Heart left ventricle (tissue), 13 donors: Measurements from ENCODE around the gene VEZF1.

ENCODE experiments used
- POLR2A ChIP-seq, 2 donors: fragments of 450-650 bp; IDR thresholded peaks; one replicate each; pipeline ENCODE4 v1.6.1; 2017; ENCODE audit warnings: antibody characterized with exemption in 2 of 2, mild to moderate bottlenecking in 2 of 2, moderate library complexity in 2 of 2
- TF ChIP-seq, protein P1 (sequence below), 12 donors: fragments of 200-600 bp; sonication (generic) in 4 of 12; IDR thresholded peaks; one replicate each; pipeline versions ENCODE4 v1.5.0 to v1.8.0; 2018 to 2022; ENCODE audit warnings: antibody characterized with exemption in 12 of 12, mild to moderate bottlenecking in 5 of 12
- donor health status: ischemic (EF 13 %, LVEDD 7.1; RV severe dilation, severe dysfunction).
- donor health status: DM: no; HTN: yes; CAD: no.
- donor health status: DM: no; HTN: no; CAD: no.
- donor health status: ischemic (EF 25% LVEDD 6.9; RV normal size, moderate dysfunction).
- donor health status: ischemic (EF 25% LVEDD 5.7; RV mildly dilated, moderate dysfunction).
- donor health status: ischemic (EF 35%, LVEDD 5.7; RV mildly dilated, moderate dysfunction).
- donor health status: nonischemic (EF 11% LVEDD 7.7; RV severe dilation, severe dysfunction).
- donor health status: DM: yes; HTN: yes; CAD: no.
- donor health status: PGD.
- donor health status: ischemic (EF 29% LVEDD 5.4; RV normal size, mild dysfunction).
- donor health status: nonischemic (EF 23%, LVEDD 6.1; RV moderate dilation, normal function).

DNA sequence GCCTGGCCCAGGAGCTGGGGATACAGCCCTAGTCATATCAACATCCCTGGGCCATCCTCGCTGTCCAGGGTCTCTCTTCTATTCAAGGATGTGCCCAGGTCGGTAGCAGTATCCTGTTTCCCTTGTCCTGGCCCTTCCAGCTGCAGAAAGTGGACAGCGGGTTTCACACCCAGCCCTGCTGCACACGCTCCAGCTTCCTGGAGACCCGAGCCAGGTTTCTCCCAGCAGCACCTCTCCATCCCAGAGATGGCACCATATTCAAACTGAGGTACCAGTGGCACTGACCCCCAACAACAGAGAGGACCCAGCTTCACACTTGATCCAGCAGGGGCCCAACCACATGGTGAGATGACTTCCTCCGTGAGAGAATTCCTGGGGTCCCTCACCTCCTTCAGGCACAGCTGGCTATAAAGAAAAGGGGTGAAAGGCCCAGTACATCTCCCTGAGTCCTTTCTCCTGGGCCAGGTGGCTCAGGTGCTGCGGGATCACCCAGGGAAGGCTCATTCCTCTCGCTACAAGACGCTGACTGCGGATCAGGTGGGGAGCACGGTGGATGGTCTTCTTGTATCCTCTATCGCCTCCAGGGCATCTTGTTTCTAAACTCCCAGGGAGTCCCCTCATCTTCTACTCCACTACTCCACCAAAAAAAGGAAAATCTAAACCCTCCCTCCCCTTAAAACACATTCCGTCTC is 34.2 kb downstream of the VEZF1 start:
- TF ChIP-seq, protein P1, sequence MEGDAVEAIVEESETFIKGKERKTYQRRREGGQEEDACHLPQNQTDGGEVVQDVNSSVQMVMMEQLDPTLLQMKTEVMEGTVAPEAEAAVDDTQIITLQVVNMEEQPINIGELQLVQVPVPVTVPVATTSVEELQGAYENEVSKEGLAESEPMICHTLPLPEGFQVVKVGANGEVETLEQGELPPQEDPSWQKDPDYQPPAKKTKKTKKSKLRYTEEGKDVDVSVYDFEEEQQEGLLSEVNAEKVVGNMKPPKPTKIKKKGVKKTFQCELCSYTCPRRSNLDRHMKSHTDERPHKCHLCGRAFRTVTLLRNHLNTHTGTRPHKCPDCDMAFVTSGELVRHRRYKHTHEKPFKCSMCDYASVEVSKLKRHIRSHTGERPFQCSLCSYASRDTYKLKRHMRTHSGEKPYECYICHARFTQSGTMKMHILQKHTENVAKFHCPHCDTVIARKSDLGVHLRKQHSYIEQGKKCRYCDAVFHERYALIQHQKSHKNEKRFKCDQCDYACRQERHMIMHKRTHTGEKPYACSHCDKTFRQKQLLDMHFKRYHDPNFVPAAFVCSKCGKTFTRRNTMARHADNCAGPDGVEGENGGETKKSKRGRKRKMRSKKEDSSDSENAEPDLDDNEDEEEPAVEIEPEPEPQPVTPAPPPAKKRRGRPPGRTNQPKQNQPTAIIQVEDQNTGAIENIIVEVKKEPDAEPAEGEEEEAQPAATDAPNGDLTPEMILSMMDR (IDR thresholded peaks at IDR 0.05): no peak
- TF ChIP-seq POLR2A (IDR thresholded peaks at IDR 0.05): no peak
